CD4-positive, alpha-beta T cell (primary cell): ENCODE measurements around the gene RNF152. TPM values are rescaled to one million over a fixed set of nuclear protein-coding genes. Genes with fewer than 3 reads are reported as not detected.

Experiments used
- ATAC-seq: fragments of 200-7000 bp; cut with Tn5 transposase; one replicate; pipeline ENCODE4 v1.10.0; 2022; ENCODE audit warnings: mild to moderate bottlenecking; ENCODE audit not compliant: poor library complexity
- CTCF ChIA-PET: fragments of 350-600 bp; sonication (Branson Sonifier 250); formaldehyde crosslinking; loops from one replicate; lab custom pipeline; 2021; ENCODE audit warnings: antibody characterized with exemption, inconsistent platforms; lab: Charles Lee
- POLR2A ChIA-PET: fragments of 350-600 bp; sonication (Branson Sonifier 250); formaldehyde crosslinking; loops from one replicate; lab custom pipeline; 2021; ENCODE audit warnings: antibody characterized with exemption, inconsistent platforms; lab: Charles Lee
- DNase-seq, 14 experiments: peaks; one replicate each; pipeline ENCODE4 v3.0.0-alpha.2; 2013 to 2020; ENCODE audit warnings: mixed read lengths in 2 of 14
- H3K27ac ChIP-seq, 2 donors: one replicate each; pipeline versions ENCODE4 v1.5.1 to v1.7.0; 2013; ENCODE audit warnings: low read length in 2 of 2, low read depth in 1 of 2, mild to moderate bottlenecking in 1 of 2
- H3K27me3 ChIP-seq, 2 experiments: 1 replicate in 1 of 2; 2 replicates in 1 of 2; pipeline versions ENCODE4 v1.6.1 to v1.7.0; 2013; ENCODE audit warnings: low read length in 2 of 2, control low read depth in 1 of 2, mild to moderate bottlenecking in 1 of 2, moderate library complexity in 1 of 2; ENCODE audit not compliant: insufficient read depth in 2 of 2, control insufficient read depth in 1 of 2
- H3K36me3 ChIP-seq: one replicate; pipeline ENCODE4 v1.6.1; 2013; ENCODE audit warnings: low read length, control low read depth; ENCODE audit not compliant: insufficient read depth
- H3K4me1 ChIP-seq: one replicate; pipeline ENCODE4 v1.6.1; 2013; ENCODE audit warnings: low read length, control low read depth; ENCODE audit not compliant: insufficient read depth
- H3K4me3 ChIP-seq: one replicate; pipeline ENCODE4 v1.5.1; 2013; ENCODE audit warnings: mild to moderate bottlenecking, low read length, moderate library complexity
- H3K9me3 ChIP-seq, 2 experiments: 1 replicate in 1 of 2; 2 replicates in 1 of 2; pipeline versions ENCODE4 v1.6.1 to v1.7.0; 2013; ENCODE audit warnings: low read length in 2 of 2, mild to moderate bottlenecking in 2 of 2, control low read depth in 1 of 2, moderate library complexity in 1 of 2; ENCODE audit not compliant: control insufficient read depth in 1 of 2, insufficient read depth in 1 of 2
- H3K27ac Mint-ChIP-seq: one replicate; pipeline ENCODE4 v1.8.0; 2020; ENCODE audit warnings: mixed read lengths
- H3K27me3 Mint-ChIP-seq: one replicate; pipeline ENCODE4 v1.8.0; 2021; ENCODE audit warnings: mixed read lengths
- H3K36me3 Mint-ChIP-seq: one replicate; pipeline ENCODE4 v1.8.0; 2021; ENCODE audit warnings: low read depth, mixed read lengths
- H3K4me1 Mint-ChIP-seq: one replicate; pipeline ENCODE4 v1.8.0; 2021; ENCODE audit warnings: low read depth, mixed read lengths
- H3K4me3 Mint-ChIP-seq: one replicate; pipeline ENCODE4 v1.8.0; 2020; ENCODE audit warnings: mild to moderate bottlenecking, mixed read lengths
- H3K9me3 Mint-ChIP-seq: one replicate; pipeline ENCODE4 v1.8.0; 2020; ENCODE audit warnings: mixed read lengths
- CTCF ChIP-seq: fragments of 200-600 bp; IDR thresholded peaks from one replicate; pipeline ENCODE4 v1.8.0; 2022; ENCODE audit warnings: antibody characterized with exemption, mild to moderate bottlenecking
- intact Hi-C, 2 experiments: fragments of 100-400 bp; cut with DNase I in 1 of 2; cut with micrococcal nuclease in 1 of 2; formaldehyde crosslinking; loops; one replicate each; pipeline versions ENCODE4 v1.15.1 to v1.9.0; 2023 to 2025; cut with DNase I, micrococcal nuclease
- total RNA-seq, 174 experiments: library from RNA in 2 of 174; stranded (reverse) in 2 of 174; gene quantifications; one replicate each; pipeline ENCODE4 v1.2.3 and lab custom pipeline; 2021 to 2026

RNF152 gene
- total RNA-seq, 2 experiments from 2014 or later: 0.60 to 1.0 TPM

- no peak overlapping the region for H3K4me3 Mint-ChIP-seq
- H3K4me1 ChIP-seq: no peaks in the 10 kb centered on the region
- no peaks in the 10 kb centered on the region for H3K4me1 Mint-ChIP-seq
- ChIA-PET CTCF (no interaction called here), POLR2A (interaction anchor here (0.5 kb wide), 1 partner anchor 9 kb away, joined by 3 read pairs; no protein-coding TSS in a partner anchor)
- TF ChIP-seq CTCF: no peak
- no peaks in the 10 kb centered on the region for H3K9me3 ChIP-seq
- H3K36me3 Mint-ChIP-seq: no peaks in the 10 kb centered on the region
- ATAC-seq (no peak), DNase-seq (no peak)
- peaks cover 0 to 6% of the 10 kb centered on the region in 2 experiments for H3K27me3 ChIP-seq
- intact Hi-C loops: no loop called here
- H3K27ac Mint-ChIP-seq: no peak overlapping the region
- H3K36me3 ChIP-seq: no peaks in the 10 kb centered on the region
- no peak overlapping the region for H3K27ac ChIP-seq
- no peaks in the 10 kb centered on the region for H3K9me3 Mint-ChIP-seq
- peaks cover 10% of the 10 kb centered on the region for H3K27me3 Mint-ChIP-seq
- no peak overlapping the region for H3K4me3 ChIP-seq
These were observed 38.0 kb downstream of the RNF152 start for GRCh38 chr18:61854578-61855448.

GRCh38 chr18:61853855-61854254, 39.0 kb downstream of the RNF152 start:
- intact Hi-C loops: no loop called here
- ChIA-PET CTCF (no interaction called here), POLR2A (no interaction called here)

GRCh38 chr18:61852496-61852895, 40.3 kb downstream of the RNF152 start:
- ChIA-PET POLR2A (interaction anchor here (1.4 kb wide), 1 partner anchor 19 kb away, joined by 3 read pairs; no protein-coding TSS in a partner anchor), CTCF (interaction anchor here (0.6 kb wide), 1 partner anchor 1196 kb away, joined by 4 read pairs; no protein-coding TSS in a partner anchor)
- Mint-ChIP-seq H3K9me3 (no peaks in the 10 kb centered on the region), H3K36me3 (no peaks in the 10 kb centered on the region), H3K4me1 (no peaks in the 10 kb centered on the region), H3K27ac (no peak overlapping the region), H3K4me3 (no peak overlapping the region), H3K27me3 (peaks cover 15% of the 10 kb centered on the region)
- no peaks in the 10 kb centered on the region for H3K4me1 ChIP-seq
- no peaks in the 10 kb centered on the region for H3K9me3 ChIP-seq
- no peaks in the 10 kb centered on the region for H3K36me3 ChIP-seq
- DNase-seq (no peak), ATAC-seq (no peak)
- H3K27ac ChIP-seq: no peak overlapping the region
- peaks cover 0 to 6% of the 10 kb centered on the region in 2 experiments for H3K27me3 ChIP-seq
- no peak for TF ChIP-seq CTCF
- intact Hi-C loops: no loop called here
- no peak overlapping the region for H3K4me3 ChIP-seq

More at GRCh38 chr18:61853855-61854254, 39.0 kb downstream of the RNF152 start:
- Mint-ChIP-seq H3K4me3 (no peak overlapping the region), H3K27ac (no peak overlapping the region), H3K9me3 (no peaks in the 10 kb centered on the region), H3K27me3 (peaks cover 10% of the 10 kb centered on the region), H3K4me1 (no peaks in the 10 kb centered on the region), H3K36me3 (no peaks in the 10 kb centered on the region)
- H3K36me3 ChIP-seq: no peaks in the 10 kb centered on the region
- H3K4me1 ChIP-seq: no peaks in the 10 kb centered on the region
- TF ChIP-seq CTCF: no peak
- ATAC-seq (no peak), DNase-seq (no peak)
- H3K27ac ChIP-seq: no peak overlapping the region
- no peaks in the 10 kb centered on the region for H3K9me3 ChIP-seq
- no peak overlapping the region for H3K4me3 ChIP-seq
- peaks cover 0 to 6% of the 10 kb centered on the region in 2 experiments for H3K27me3 ChIP-seq
